Hepatocyte (in vitro differentiated cells): Measurements from ENCODE around the gene PPP3CA. TPM values are rescaled to one million over a fixed set of nuclear protein-coding genes. Genes with fewer than 3 reads are reported as not detected.

Experiments used
- DNase-seq: peaks from one replicate; pipeline ENCODE4 v3.0.0-alpha.2; 2016; ENCODE audit warnings: low spot score
- H2AFZ ChIP-seq: fragments of 200-600 bp; sonication (generic); 2 replicates; pipeline ENCODE4 v1.6.0; 2016; ENCODE audit warnings: antibody characterized with exemption, mild to moderate bottlenecking
- H3K27ac ChIP-seq: fragments of 200-600 bp; sonication (generic); 2 replicates; pipeline ENCODE4 v1.5.1; 2016; ENCODE audit warnings: mild to moderate bottlenecking
- H3K27me3 ChIP-seq: fragments of 200-600 bp; sonication (generic); 2 replicates; pipeline ENCODE4 v1.6.1; 2016
- H3K36me3 ChIP-seq: fragments of 200-600 bp; sonication (generic); replicated peaks from 2 replicates; pipeline ENCODE4 v1.5.1; 2016; ENCODE audit warnings: low read depth; ENCODE audit not compliant: insufficient read depth
- H3K4me1 ChIP-seq: fragments of 200-600 bp; sonication (generic); 2 replicates; pipeline ENCODE4 v1.5.1; 2016; ENCODE audit warnings: mild to moderate bottlenecking, moderate library complexity; ENCODE audit not compliant: insufficient read depth
- H3K4me2 ChIP-seq: fragments of 200-600 bp; sonication (generic); 2 replicates; pipeline ENCODE4 v1.6.0; 2016
- H3K4me3 ChIP-seq: fragments of 200-600 bp; sonication (generic); 2 replicates; pipeline ENCODE4 v1.5.1; 2016; ENCODE audit warnings: mild to moderate bottlenecking
- H3K79me2 ChIP-seq: fragments of 200-600 bp; sonication (generic); 2 replicates; pipeline ENCODE4 v1.6.0; 2017; ENCODE audit warnings: mild to moderate bottlenecking
- H3K9me2 ChIP-seq: fragments of 200-600 bp; sonication (generic); replicated peaks from 2 replicates; pipeline ENCODE4 v1.6.0; 2017; ENCODE audit warnings: mild to moderate bottlenecking; ENCODE audit not compliant: insufficient read depth
- H3K9me3 ChIP-seq: fragments of 200-600 bp; sonication (generic); 2 replicates; pipeline ENCODE4 v1.5.1; 2016; ENCODE audit warnings: low read depth, mild to moderate bottlenecking
- H4K20me1 ChIP-seq: fragments of 200-600 bp; sonication (generic); 2 replicates; pipeline ENCODE4 v1.6.0; 2016; ENCODE audit warnings: mild to moderate bottlenecking; ENCODE audit not compliant: insufficient read depth, poor library complexity, severe bottlenecking
- CTCF ChIP-seq: fragments of 200-600 bp; sonication (generic); IDR thresholded peaks from 2 replicates; pipeline ENCODE4 v1.5.1; 2016; ENCODE audit warnings: antibody characterized with exemption, mild to moderate bottlenecking; ENCODE audit not compliant: poor library complexity
- EZH2 ChIP-seq: fragments of 200-600 bp; sonication (generic); IDR thresholded peaks from 2 replicates; pipeline ENCODE4 v1.6.1; 2016; ENCODE audit warnings: antibody characterized with exemption, mild to moderate bottlenecking, borderline replicate concordance
- EZH2phosphoT487 ChIP-seq: fragments of 200-600 bp; sonication (generic); IDR thresholded peaks from one replicate; pipeline ENCODE4 v1.6.1; 2018; ENCODE audit warnings: antibody characterized with exemption, mild to moderate bottlenecking, low read depth, moderate library complexity; ENCODE audit not compliant: unreplicated experiment, severe bottlenecking
- WGBS: methylation state at CpG from one replicate; pipeline ENCODE4 v1.1.6; 2016; ENCODE audit warnings: low lambda C conversion rate; ENCODE audit errors: missing lambda C conversion rate; 5-methylcytosine and 5-hydroxymethylcytosine counted together
- polyA plus RNA-seq: library from polyadenylated mRNA; unstranded; fragments of >200 nt; fragmentation: Nextera tagmentation; extraction: Ambion mirVana; gene quantifications from 2 replicates; pipeline ENCODE4 v1.2.1, GENCODE V29; 2016
- total RNA-seq: library from RNA; depleted of rRNA; stranded (reverse); fragments of >200 nt; gene quantifications from 2 replicates; pipeline ENCODE4 v1.2.3, GENCODE V29; 2014

PPP3CA gene
- total and polyA plus RNA-seq, 2 experiments from 2014 or later, result 12.9 to 49.5 TPM

- no peaks in the 10 kb centered on the region for H3K9me3 ChIP-seq
- H3K4me2 ChIP-seq, result no peak overlapping the region
- DNase-seq, result no peak
- no peaks in the 10 kb centered on the region for H3K27me3 ChIP-seq
- H2AFZ ChIP-seq, result no peak overlapping the region
- H3K4me1 ChIP-seq, result no peaks in the 10 kb centered on the region
- 91% methylated on average over 6 of the region's 6 CpGs for WGBS
- no peaks in the 10 kb centered on the region for H4K20me1 ChIP-seq
- H3K9me2 ChIP-seq, result no peaks in the 10 kb centered on the region
- H3K4me3 ChIP-seq, result no peak overlapping the region
- H3K36me3 ChIP-seq, result no peaks in the 10 kb centered on the region
- TF ChIP-seq EZH2 (no peak), CTCF (no peak), EZH2phosphoT487 (no peak)
- no peaks in the 10 kb centered on the region for H3K79me2 ChIP-seq
- no peak overlapping the region for H3K27ac ChIP-seq
These were observed 297.1 kb downstream of the PPP3CA start for GRCh38 chr4:101050088-101050836.

- Histone ChIP-seq H3K4me2 (no peak overlapping the region), H3K36me3 (no peaks in the 10 kb centered on the region), H2AFZ (no peak overlapping the region), H3K9me3 (no peaks in the 10 kb centered on the region), H3K9me2 (no peaks in the 10 kb centered on the region), H3K4me1 (no peaks in the 10 kb centered on the region), H3K27me3 (no peaks in the 10 kb centered on the region), H3K4me3 (no peak overlapping the region), H4K20me1 (no peaks in the 10 kb centered on the region), H3K79me2 (no peaks in the 10 kb centered on the region), H3K27ac (no peak overlapping the region)
- 68% methylated on average over 5 of the region's 5 CpGs for WGBS
- no peak for TF ChIP-seq CTCF
- no peak for DNase-seq
These were observed 297.8 kb downstream of the PPP3CA start for GRCh38 chr4:101049549-101050001.

- WGBS, result 96% methylated on average over 1 of the region's 1 CpG
These were observed 302.6 kb downstream of the PPP3CA start for GRCh38 chr4:101044766-101045165.

More at GRCh38 chr4:101044766-101045165, 302.6 kb downstream of the PPP3CA start:
- H3K27ac ChIP-seq, result no peak overlapping the region
- H3K27me3 ChIP-seq, result no peaks in the 10 kb centered on the region
- H3K9me2 ChIP-seq, result no peaks in the 10 kb centered on the region
- no peak overlapping the region for H2AFZ ChIP-seq
- DNase-seq, result no peak
- TF ChIP-seq EZH2 (no peak), EZH2phosphoT487 (no peak), CTCF (no peak)
- H3K4me3 ChIP-seq, result no peak overlapping the region
- H3K36me3 ChIP-seq, result no peaks in the 10 kb centered on the region
- no peaks in the 10 kb centered on the region for H4K20me1 ChIP-seq
- H3K9me3 ChIP-seq, result no peaks in the 10 kb centered on the region
- H3K79me2 ChIP-seq, result no peaks in the 10 kb centered on the region
- H3K4me2 ChIP-seq, result no peak overlapping the region
- H3K4me1 ChIP-seq, result no peaks in the 10 kb centered on the region
